IPS DF 6.9 (cell line): Measurements from ENCODE around the gene ATRNL1.

ENCODE experiments used
- DNase-seq: peaks from one replicate; pipeline ENCODE4 v3.0.0-alpha.2; 2013; ENCODE audit warnings: low read depth, low spot score
- H3K27ac ChIP-seq: one replicate; pipeline ENCODE4 v1.5.1; 2013; ENCODE audit warnings: low read length, control low read depth
- H3K27me3 ChIP-seq: 2 replicates; pipeline ENCODE4 v1.6.1; 2013; ENCODE audit warnings: mild to moderate bottlenecking, low read length; ENCODE audit not compliant: control insufficient read depth, insufficient read depth
- H3K36me3 ChIP-seq: 2 replicates; pipeline ENCODE4 v1.6.1; 2013; ENCODE audit warnings: low read length; ENCODE audit not compliant: control insufficient read depth, insufficient read depth
- H3K4me1 ChIP-seq: 2 replicates; pipeline ENCODE4 v1.6.1; 2013; ENCODE audit warnings: low read length; ENCODE audit not compliant: control insufficient read depth, insufficient read depth
- H3K4me3 ChIP-seq: 2 replicates; pipeline ENCODE4 v1.5.1; 2013; ENCODE audit warnings: mild to moderate bottlenecking, low read length
- H3K9me3 ChIP-seq: 2 replicates; pipeline ENCODE4 v1.6.1; 2013; ENCODE audit warnings: low read length, inconsistent platforms; ENCODE audit not compliant: control insufficient read depth, insufficient read depth
- WGBS: extraction: QIAGEN DNeasy Blood & Tissue Kit; methylation state at CpG from one replicate; pipeline ENCODE4 v1.1.7; 2013; ENCODE audit warnings: mixed read lengths, missing lambda C conversion rate; ENCODE audit not compliant: insufficient read length, insufficient coverage; 5-methylcytosine and 5-hydroxymethylcytosine counted together

Gene ATRNL1

DNA sequence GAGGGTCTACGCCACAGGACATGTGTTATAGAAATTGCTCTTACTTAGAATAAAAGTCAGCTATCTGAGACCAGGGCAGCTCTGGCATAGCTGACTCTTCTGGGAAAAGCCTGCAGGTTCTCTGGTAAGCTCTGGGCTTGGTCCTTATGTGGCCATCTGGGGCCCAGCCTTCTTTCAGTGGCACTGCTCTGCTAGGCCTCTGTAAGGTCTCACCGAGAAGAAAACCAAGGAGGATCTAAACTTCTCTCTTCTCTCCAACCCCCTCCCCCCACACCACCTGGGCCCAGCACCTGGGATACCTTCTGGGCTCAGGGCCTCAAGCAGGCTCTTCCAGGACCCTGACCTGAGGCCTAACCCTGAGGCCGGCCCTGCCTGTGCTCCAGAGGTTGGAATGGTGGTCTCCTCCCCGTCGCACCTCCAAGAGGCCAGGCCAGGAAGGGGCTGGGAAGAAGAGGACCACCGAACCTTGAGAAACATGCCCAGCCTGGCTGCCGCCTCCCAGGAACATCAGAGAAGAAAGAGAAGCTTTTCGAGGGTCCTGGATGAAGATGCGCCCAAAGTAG lies 856.2 kb downstream of the ATRNL1 start:
- WGBS: no CpG with 5 or more reads among the region's 9 CpGs
- H3K9me3 ChIP-seq: no peaks in the 10 kb centered on the region
- no peaks in the 10 kb centered on the region for H3K27me3 ChIP-seq
- DNase-seq: no peak
- no peak overlapping the region for H3K4me3 ChIP-seq
- peaks cover 2% of the 10 kb centered on the region; the same call in 1 of the 2 replicates for H3K4me1 ChIP-seq
- no peak overlapping the region for H3K27ac ChIP-seq
- H3K36me3 ChIP-seq: no peaks in the 10 kb centered on the region

DNA sequence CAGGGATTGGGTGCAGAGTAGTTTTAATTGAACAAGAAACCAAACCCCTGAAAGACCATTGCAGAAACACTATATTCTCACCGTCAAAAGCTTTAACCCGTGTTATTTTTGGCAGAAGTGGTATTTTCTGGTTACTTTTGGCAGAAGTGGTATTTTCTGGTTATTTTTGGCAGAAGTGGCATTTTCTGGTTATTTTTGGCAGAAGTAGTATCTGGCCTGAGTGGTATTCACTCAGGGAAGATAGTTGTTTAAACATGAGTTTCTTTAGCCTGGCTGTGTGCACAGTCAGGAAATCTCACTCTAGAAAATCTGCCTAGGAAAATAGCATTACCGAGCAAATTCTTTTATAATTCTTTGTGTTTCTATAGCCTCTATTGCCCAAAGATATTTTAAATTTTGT lies 857.2 kb downstream of the ATRNL1 start:
- H3K4me1 ChIP-seq: peaks cover 2% of the 10 kb centered on the region; the same call in 1 of the 2 replicates
- whole genome bisulfite sequencing: no CpG with 5 or more reads among the region's 3 CpGs
- DNase-seq: no peak
- H3K9me3 ChIP-seq: no peaks in the 10 kb centered on the region
- H3K27me3 ChIP-seq: no peaks in the 10 kb centered on the region
- H3K36me3 ChIP-seq: no peaks in the 10 kb centered on the region
- no peak overlapping the region for H3K4me3 ChIP-seq
- no peak overlapping the region for H3K27ac ChIP-seq

DNA sequence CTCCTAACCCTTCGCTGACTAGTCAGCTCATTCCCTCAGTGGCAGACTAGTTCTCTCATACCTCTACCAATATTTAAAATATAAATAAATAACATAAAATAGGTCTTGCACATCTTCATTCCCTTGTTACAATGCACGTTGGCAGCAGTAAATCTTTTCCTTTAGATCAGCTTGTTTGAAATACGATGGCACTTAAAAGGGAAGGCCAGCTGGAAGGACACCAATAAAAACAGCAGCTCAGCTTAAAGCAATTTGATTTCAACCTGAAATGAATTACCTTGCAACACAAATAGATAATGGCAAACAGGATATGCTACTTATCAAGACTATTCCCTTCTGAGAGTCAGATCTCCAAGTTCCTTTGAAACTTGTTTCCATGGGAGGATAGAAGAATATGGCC lies 858.1 kb downstream of the ATRNL1 start:
- Histone ChIP-seq H3K9me3 (no peaks in the 10 kb centered on the region), H3K27ac (no peak overlapping the region), H3K27me3 (no peaks in the 10 kb centered on the region), H3K4me3 (no peak overlapping the region), H3K4me1 (peaks cover 2% of the 10 kb centered on the region; the same call in 1 of the 2 replicates), H3K36me3 (no peaks in the 10 kb centered on the region)
- DNase-seq: no peak
- no CpG with 5 or more reads among the region's 3 CpGs for WGBS

DNA sequence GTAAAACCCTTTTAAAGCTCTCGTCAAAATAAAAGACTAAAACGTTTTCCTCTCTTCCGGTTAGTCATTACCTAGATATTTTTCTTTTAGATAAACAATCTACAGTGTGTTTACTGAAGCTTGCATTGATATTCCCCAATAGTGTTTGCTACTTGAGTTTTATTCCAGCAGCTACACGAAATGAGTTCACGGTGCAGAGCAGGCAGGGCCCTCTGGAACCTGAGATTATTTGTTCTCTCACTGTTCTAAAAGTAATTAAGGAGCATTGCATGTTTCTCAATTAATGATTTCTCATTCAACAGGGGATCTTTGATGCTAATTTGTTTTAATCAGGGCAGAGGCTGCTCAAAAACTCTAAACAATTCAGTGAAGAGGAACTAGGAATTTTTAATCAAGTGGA lies 860.1 kb downstream of the ATRNL1 start:
- WGBS: no CpG with 5 or more reads among the region's 5 CpGs
- no peaks in the 10 kb centered on the region for H3K36me3 ChIP-seq
- no peaks in the 10 kb centered on the region for H3K4me1 ChIP-seq
- H3K27me3 ChIP-seq: no peaks in the 10 kb centered on the region
- H3K4me3 ChIP-seq: no peak overlapping the region
- H3K9me3 ChIP-seq: no peaks in the 10 kb centered on the region
- no peak for DNase-seq
- H3K27ac ChIP-seq: no peak overlapping the region

DNA sequence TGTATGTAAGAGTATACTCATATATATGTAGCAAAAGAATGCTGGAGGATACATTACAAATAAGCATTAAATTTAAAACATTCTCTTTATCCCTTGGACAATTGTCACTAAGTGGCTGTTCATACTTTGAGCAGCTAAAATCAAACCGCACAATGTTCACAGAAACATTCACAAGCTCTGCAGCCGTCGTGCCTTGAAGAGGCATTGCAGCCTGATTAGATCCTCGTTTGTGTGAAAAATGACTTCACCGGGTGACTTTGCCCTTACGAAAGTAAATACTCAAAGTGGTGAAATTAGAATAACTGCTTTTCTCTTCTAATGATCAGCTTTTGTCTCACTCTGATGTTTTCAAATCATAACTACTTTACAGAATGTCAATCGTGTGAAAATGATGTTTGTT lies 860.8 kb downstream of the ATRNL1 start:
- WGBS: no CpG with 5 or more reads among the region's 7 CpGs
- Histone ChIP-seq H3K4me3 (no peak overlapping the region), H3K9me3 (no peaks in the 10 kb centered on the region), H3K27ac (no peak overlapping the region), H3K4me1 (no peaks in the 10 kb centered on the region; the same call in 1 of the 2 replicates), H3K27me3 (no peaks in the 10 kb centered on the region), H3K36me3 (no peaks in the 10 kb centered on the region)
- DNase-seq: no peak

DNA sequence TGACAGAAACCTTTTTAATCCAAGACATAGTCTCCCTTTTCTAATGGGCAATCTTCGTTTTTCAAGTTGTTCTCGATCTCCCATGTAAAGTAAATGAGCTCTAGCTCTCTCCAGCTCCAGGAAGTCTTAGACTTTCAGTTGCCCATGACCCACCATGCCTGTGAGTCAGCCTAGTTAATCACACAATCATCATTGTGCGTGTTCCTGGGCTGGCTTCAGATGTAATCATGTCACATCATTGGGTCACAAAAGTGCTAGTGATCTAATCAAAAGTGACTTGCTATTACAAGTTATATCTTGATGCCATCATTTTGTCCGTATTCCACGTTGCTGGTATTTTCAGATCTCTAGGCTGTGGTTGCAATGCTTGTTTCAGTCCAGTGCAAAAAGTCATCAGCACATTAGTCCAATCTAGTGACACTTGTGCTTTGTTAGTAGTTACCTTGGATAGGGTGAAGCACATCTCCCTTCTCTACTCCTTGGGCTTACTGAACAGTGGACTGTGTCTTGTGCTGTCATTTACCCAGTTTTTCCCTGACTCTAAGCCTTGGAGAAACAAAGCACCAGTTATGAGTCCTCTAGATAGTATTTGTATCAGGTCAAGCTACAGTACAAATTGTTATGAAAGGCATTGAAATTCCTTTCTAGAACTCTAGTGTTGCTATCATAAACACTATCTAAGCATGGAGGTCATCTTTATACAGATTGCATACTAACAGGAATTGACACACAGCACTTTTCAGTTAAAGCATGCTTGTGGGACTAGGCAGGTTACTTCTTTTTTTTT lies 863.3 kb downstream of the ATRNL1 start:
- Histone ChIP-seq H3K4me3 (no peak overlapping the region), H3K27ac (no peak overlapping the region), H3K27me3 (no peaks in the 10 kb centered on the region), H3K4me1 (no peaks in the 10 kb centered on the region; the same call in 1 of the 2 replicates), H3K36me3 (no peaks in the 10 kb centered on the region), H3K9me3 (no peaks in the 10 kb centered on the region)
- no CpG with 5 or more reads among the region's 5 CpGs for WGBS
- no peak for DNase-seq

DNA sequence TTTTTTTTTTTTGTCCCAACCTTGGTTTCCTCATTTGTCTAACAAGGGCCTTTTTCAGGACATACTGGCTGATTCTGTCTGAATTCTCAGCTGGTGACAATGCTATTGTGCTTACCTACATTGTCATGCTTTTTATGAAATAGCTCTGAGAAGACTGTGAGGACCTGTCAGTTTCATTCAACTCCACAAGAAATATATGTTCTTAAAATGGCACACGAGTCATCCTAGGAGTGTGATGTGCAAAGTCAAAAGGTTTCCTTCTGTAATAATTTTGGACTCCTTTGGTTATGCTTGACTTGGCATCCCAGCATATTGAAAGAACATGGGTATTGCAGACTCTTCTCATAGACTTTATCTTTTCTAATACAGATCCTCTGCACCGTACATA lies 863.8 kb downstream of the ATRNL1 start:
- no peaks in the 10 kb centered on the region for H3K27me3 ChIP-seq
- H3K9me3 ChIP-seq: no peaks in the 10 kb centered on the region
- H3K4me3 ChIP-seq: no peak overlapping the region
- DNase-seq: no peak
- H3K27ac ChIP-seq: no peak overlapping the region
- WGBS: no CpG with 5 or more reads among the region's 2 CpGs
- H3K36me3 ChIP-seq: no peaks in the 10 kb centered on the region
- H3K4me1 ChIP-seq: no peaks in the 10 kb centered on the region; the same call in 1 of the 2 replicates

DNA sequence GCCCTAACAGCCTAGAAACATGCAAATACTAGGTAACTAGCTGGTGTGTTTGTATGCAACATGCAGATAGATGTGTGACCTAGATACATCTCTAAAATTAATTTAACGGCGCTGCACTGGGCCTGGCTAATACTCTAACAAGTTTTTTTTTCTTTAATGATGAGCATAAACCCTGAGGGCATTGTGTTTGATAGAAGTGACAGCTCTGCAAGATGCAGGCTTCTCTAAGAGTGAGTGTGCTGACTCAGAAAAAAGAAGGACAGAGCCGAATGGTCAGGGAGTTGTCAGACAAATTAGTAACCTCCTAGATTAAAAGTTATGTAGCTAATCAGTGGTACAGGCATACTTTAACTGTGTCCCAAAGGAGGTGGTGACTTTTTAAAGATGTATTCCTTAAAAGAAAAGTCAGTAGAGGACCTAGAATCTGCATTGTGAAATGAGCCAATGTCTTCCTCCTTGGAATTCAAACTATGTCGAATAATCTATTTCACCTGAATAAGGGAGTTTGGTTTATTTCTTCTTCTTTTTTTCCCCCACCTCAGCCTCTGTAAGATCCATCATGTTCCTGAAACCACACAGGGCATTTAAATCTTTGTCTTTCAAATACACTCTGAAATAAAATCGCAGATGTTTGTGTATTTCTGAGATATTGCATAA lies 864.7 kb downstream of the ATRNL1 start:
- H3K9me3 ChIP-seq: no peaks in the 10 kb centered on the region
- DNase-seq: no peak
- no peak overlapping the region for H3K27ac ChIP-seq
- H3K27me3 ChIP-seq: no peaks in the 10 kb centered on the region
- H3K4me1 ChIP-seq: no peaks in the 10 kb centered on the region; the same call in 1 of the 2 replicates
- no peaks in the 10 kb centered on the region for H3K36me3 ChIP-seq
- no CpG with 5 or more reads among the region's 5 CpGs for WGBS
- no peak overlapping the region for H3K4me3 ChIP-seq

DNA sequence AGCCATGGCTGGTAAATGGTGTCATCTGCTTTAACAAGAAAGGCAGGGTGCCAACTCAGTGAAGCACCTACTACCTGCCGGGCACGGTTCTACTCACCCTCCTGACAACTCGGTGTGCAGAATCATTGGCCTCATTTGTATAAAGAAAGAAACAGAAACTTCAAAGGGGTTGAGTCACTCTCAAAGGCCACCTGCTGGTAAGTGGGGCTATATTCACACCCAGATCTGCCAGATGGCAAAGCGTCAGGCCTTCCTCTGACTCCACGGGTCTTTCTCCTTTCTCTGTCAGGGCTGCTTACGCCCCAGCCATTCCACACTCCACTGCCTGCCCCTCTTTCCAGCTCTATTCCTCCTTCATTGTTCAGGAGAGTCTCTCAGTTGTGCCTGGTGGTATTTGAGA lies 870.7 kb downstream of the ATRNL1 start:
- Histone ChIP-seq H3K4me3 (no peak overlapping the region), H3K27ac (no peak overlapping the region), H3K36me3 (no peaks in the 10 kb centered on the region), H3K4me1 (no peaks in the 10 kb centered on the region), H3K27me3 (no peaks in the 10 kb centered on the region), H3K9me3 (no peaks in the 10 kb centered on the region)
- DNase-seq: no peak
- WGBS: no CpG with 5 or more reads among the region's 6 CpGs

DNA sequence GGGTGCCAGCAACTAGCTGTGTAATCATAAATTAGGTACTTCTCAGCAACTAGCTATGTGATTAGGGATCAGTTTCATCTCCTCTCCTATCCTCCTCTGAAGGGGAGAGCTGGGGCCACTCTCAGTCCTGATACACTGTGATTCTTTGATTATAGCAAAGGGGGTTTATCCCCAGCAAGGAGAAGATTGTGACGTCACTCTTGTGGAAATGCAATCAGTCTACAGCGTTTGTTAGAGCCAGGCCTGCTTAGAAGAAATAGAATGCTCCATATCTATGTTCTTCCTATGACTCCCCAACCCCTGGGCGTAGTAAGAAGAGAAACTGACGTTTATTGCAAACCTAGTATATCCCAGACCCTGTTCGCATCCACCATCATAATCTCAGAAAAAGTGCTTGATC lies 871.7 kb downstream of the ATRNL1 start:
- Histone ChIP-seq H3K4me3 (no peak overlapping the region), H3K27me3 (no peaks in the 10 kb centered on the region), H3K36me3 (no peaks in the 10 kb centered on the region), H3K27ac (no peak overlapping the region), H3K9me3 (no peaks in the 10 kb centered on the region), H3K4me1 (no peaks in the 10 kb centered on the region)
- DNase-seq: no peak
- no CpG with 5 or more reads among the region's 5 CpGs for WGBS
